Measurements from ENCODE around the gene CERS6.

DNA sequence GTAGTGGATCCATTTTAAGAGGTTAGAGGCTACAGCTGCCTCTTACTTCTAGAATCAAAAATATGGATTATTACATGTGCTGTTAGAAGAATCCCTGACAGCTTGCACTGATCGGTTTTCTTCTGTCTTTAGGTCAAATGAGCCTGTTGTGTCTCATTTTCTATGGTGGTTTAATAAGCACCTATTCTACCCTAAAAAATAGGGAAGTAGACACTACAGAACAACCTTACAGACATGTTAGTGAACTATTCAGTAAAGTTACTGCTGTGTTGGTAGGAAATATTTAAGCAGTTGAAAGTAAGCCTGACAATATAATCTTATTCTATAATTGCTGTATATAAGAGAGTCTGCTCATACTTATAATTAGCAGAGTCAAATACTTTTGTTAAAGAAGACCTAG lies 177.8 kb downstream of the CERS6 start:
- TF ChIP-seq JUND (IDR thresholded peaks at IDR 0.05) (no peak), TAF1 (conservative IDR thresholded peaks at IDR 0.05) (no peak), RAD21 (IDR thresholded peaks at IDR 0.05) (no peak), EGR1 (IDR thresholded peaks at IDR 0.05; ENCODE audit: low read depth in 2 of 2) (no peak), YY1 (IDR thresholded peaks at IDR 0.05) (no peak), NR2F2 (IDR thresholded peaks at IDR 0.05) (no peak), FOXA1 (IDR thresholded peaks at IDR 0.05) (no peak)
- TF ChIP-seq, protein P1, sequence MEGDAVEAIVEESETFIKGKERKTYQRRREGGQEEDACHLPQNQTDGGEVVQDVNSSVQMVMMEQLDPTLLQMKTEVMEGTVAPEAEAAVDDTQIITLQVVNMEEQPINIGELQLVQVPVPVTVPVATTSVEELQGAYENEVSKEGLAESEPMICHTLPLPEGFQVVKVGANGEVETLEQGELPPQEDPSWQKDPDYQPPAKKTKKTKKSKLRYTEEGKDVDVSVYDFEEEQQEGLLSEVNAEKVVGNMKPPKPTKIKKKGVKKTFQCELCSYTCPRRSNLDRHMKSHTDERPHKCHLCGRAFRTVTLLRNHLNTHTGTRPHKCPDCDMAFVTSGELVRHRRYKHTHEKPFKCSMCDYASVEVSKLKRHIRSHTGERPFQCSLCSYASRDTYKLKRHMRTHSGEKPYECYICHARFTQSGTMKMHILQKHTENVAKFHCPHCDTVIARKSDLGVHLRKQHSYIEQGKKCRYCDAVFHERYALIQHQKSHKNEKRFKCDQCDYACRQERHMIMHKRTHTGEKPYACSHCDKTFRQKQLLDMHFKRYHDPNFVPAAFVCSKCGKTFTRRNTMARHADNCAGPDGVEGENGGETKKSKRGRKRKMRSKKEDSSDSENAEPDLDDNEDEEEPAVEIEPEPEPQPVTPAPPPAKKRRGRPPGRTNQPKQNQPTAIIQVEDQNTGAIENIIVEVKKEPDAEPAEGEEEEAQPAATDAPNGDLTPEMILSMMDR (IDR thresholded peaks at IDR 0.05; ENCODE audit: low read depth, low read length, missing input control), result no peak
- TF ChIP-seq, protein P2, sequence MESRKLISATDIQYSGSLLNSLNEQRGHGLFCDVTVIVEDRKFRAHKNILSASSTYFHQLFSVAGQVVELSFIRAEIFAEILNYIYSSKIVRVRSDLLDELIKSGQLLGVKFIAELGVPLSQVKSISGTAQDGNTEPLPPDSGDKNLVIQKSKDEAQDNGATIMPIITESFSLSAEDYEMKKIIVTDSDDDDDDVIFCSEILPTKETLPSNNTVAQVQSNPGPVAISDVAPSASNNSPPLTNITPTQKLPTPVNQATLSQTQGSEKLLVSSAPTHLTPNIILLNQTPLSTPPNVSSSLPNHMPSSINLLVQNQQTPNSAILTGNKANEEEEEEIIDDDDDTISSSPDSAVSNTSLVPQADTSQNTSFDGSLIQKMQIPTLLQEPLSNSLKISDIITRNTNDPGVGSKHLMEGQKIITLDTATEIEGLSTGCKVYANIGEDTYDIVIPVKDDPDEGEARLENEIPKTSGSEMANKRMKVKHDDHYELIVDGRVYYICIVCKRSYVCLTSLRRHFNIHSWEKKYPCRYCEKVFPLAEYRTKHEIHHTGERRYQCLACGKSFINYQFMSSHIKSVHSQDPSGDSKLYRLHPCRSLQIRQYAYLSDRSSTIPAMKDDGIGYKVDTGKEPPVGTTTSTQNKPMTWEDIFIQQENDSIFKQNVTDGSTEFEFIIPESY (IDR thresholded peaks at IDR 0.05), result no peak
- TF ChIP-seq, protein P3, sequence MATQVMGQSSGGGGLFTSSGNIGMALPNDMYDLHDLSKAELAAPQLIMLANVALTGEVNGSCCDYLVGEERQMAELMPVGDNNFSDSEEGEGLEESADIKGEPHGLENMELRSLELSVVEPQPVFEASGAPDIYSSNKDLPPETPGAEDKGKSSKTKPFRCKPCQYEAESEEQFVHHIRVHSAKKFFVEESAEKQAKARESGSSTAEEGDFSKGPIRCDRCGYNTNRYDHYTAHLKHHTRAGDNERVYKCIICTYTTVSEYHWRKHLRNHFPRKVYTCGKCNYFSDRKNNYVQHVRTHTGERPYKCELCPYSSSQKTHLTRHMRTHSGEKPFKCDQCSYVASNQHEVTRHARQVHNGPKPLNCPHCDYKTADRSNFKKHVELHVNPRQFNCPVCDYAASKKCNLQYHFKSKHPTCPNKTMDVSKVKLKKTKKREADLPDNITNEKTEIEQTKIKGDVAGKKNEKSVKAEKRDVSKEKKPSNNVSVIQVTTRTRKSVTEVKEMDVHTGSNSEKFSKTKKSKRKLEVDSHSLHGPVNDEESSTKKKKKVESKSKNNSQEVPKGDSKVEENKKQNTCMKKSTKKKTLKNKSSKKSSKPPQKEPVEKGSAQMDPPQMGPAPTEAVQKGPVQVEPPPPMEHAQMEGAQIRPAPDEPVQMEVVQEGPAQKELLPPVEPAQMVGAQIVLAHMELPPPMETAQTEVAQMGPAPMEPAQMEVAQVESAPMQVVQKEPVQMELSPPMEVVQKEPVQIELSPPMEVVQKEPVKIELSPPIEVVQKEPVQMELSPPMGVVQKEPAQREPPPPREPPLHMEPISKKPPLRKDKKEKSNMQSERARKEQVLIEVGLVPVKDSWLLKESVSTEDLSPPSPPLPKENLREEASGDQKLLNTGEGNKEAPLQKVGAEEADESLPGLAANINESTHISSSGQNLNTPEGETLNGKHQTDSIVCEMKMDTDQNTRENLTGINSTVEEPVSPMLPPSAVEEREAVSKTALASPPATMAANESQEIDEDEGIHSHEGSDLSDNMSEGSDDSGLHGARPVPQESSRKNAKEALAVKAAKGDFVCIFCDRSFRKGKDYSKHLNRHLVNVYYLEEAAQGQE (IDR thresholded peaks at IDR 0.05), result no peak
- TF ChIP-seq, protein P4, sequence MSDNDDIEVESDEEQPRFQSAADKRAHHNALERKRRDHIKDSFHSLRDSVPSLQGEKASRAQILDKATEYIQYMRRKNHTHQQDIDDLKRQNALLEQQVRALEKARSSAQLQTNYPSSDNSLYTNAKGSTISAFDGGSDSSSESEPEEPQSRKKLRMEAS (IDR thresholded peaks at IDR 0.05), result no peak

Measured in liver (tissue), 3 donors.